GM21825 (cell line): ENCODE data around the gene RSPH10B2.
"Not testable (repeated sequence)": the region's sequence is repeated elsewhere in the genome, so short reads cannot be mapped to it uniquely, and the experiment has no call there.

Experiments
- ATAC-seq: cut with Tn5 transposase; IDR thresholded peaks from one replicate; pipeline ENCODE4 v1.9.1; 2021; ENCODE audit warnings: mild to moderate bottlenecking, moderate library complexity; ENCODE audit not compliant: unreplicated experiment

RSPH10B2 gene

GRCh38 chr7:6837081-6837480 lies 83.2 kb downstream of the RSPH10B2 start:
- not testable (repeated sequence) for ATAC-seq

DNA sequence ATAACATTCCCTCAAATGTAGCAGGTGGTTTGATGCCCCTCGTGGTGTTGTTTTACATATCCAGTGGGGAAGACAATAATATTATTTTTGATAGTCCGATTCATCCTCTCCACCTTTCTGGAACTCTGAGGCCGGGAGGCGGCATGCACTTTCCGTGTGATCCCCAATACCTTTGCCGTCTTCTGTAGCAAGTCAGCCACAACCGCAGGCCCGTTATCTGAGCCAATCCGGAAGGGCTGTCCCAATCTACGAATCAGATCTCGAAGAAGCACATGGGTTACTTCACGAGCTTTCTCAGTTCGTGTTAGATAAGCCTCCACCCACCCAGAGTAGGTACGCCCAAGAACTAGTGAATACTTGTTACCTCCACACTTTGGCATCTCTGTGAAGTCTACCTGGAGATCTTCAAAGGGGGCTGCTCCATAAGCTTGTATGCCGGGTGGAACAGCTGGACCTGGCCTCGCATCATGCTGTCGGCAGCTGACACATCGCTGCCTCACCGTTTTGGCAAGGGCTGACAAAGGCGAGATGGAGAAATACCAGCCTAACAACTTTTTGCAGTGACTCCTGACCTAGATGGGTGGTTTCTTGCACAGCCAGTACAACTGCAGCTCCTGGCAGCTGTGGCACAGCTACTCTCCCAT lies 88.5 kb downstream of the RSPH10B2 start:
- not testable (repeated sequence) for ATAC-seq

GRCh38 chr7:6843092-6843491 lies 89.2 kb downstream of the RSPH10B2 start:
- not testable (repeated sequence) for ATAC-seq

DNA sequence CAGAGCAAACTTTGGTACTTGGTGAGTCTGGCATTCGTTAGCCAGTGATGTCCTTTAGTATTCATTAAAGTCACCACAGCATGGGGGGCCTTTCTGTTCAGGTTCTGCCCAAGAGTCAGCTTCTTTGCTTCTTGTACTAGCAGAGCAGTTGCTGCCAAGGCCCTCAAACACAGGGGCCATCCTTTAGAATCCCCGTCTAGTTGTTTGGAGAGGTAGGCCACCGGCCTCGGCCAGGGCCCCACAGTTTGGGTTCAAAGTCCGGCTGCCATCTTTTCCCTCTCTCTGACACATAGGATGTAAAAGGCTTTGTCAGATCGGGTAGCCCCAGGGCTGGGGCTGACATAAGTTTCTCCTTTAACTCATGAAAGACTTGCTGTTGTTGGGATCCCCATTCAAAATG lies 89.8 kb downstream of the RSPH10B2 start:
- ATAC-seq = not testable (repeated sequence)

DNA sequence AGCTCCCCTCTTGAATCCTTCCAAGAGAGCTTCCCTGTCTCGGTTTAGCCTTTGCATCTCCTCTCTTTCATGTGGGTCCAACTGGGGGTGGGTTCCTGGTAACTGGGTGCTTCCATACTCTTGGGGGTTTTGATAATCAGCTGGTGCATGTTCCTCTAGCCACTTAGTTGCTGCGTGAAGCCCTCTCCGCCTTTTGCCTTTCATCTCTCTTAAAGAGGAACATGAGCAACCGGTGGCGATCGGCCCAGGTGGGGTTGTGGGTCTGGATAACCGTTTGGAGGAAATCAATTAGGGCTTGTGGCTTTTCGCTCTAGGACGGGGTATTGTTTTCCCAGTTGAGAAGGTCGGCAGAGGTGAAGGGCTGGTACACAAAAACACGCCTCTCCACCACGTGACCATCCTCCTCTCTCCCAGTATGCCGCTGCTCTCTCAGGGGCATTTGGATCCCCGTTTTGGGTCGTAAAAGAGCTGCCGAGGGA lies 92.1 kb downstream of the RSPH10B2 start:
- not testable (repeated sequence) for ATAC-seq

GRCh38 chr7:6847751-6848150 lies 93.8 kb downstream of the RSPH10B2 start:
- ATAC-seq = not testable (repeated sequence)
